HL-60 (cell line): ENCODE results near the gene DHFR2.

Source experiments
- CTCF ChIP-seq: IDR thresholded peaks from one replicate; pipeline ENCODE4 v1.5.1; 2011; ENCODE audit warnings: low read length, control low read depth, inconsistent platforms; ENCODE audit not compliant: insufficient read depth
- GABPA ChIP-seq: IDR thresholded peaks from 2 replicates; pipeline ENCODE4 v1.6.1; 2012; ENCODE audit warnings: low read depth
- POLR2AphosphoS5 ChIP-seq: IDR thresholded peaks from 2 replicates; pipeline ENCODE4 v1.6.1; 2012; ENCODE audit warnings: low read depth

- no peak for TF ChIP-seq POLR2AphosphoS5
- no peak for TF ChIP-seq CTCF
- no peak for TF ChIP-seq GABPA
Measured at GRCh38 chr3:94093151-94093550, 30.4 kb upstream of the DHFR2 start.
